Vagina (tissue), 2 donors: Measurements from ENCODE around the gene KLHL29. TPM values are rescaled to one million over a fixed set of nuclear protein-coding genes. Genes with fewer than 3 reads are reported as not detected.

Experiments
- DNase-seq, 2 donors: peaks; one replicate each; pipeline ENCODE4 v3.0.0-alpha.2; 2017; ENCODE audit errors: extremely low spot score in 2 of 2
- H3K27ac ChIP-seq: fragments of 200-600 bp; sonication (generic); one replicate; pipeline ENCODE4 v1.5.1; 2019
- H3K27me3 ChIP-seq: fragments of 200-600 bp; sonication (generic); one replicate; pipeline ENCODE4 v1.5.1; 2019
- H3K36me3 ChIP-seq, 2 donors: fragments of 200-600 bp; sonication (generic); one replicate each; pipeline ENCODE4 v1.5.1; 2017 to 2019
- H3K4me1 ChIP-seq: fragments of 200-600 bp; sonication (generic); one replicate; pipeline ENCODE4 v1.5.1; 2019
- H3K4me3 ChIP-seq, 2 donors: fragments of 200-600 bp; sonication (generic); 1 replicate in 1 of 2; 2 replicates in 1 of 2; pipeline ENCODE4 v1.5.1; 2016 to 2019
- H3K9me3 ChIP-seq: fragments of 200-600 bp; sonication (generic); one replicate; pipeline ENCODE4 v1.5.1; 2019
- POLR2A ChIP-seq, 2 donors: fragments of 450-650 bp; IDR thresholded peaks; one replicate each; pipeline ENCODE4 v1.6.1; 2017; ENCODE audit warnings: antibody characterized with exemption in 2 of 2, mild to moderate bottlenecking in 2 of 2, moderate library complexity in 2 of 2
- POLR2AphosphoS5 ChIP-seq, 2 donors: sonication (generic); formaldehyde crosslinking; IDR thresholded peaks; one replicate each; pipeline ENCODE4 v1.9.0; 2017; ENCODE audit warnings: antibody characterized with exemption in 2 of 2, mild to moderate bottlenecking in 2 of 2, low read depth in 1 of 2; ENCODE audit not compliant: insufficient read depth in 1 of 2
- intact Hi-C: fragments of 100-400 bp; cut with DNase I; formaldehyde crosslinking; loops from one replicate; pipeline ENCODE4 v1.15.1; 2023
- total RNA-seq: library from RNA; depleted of rRNA; stranded (reverse); fragments of >200 nt; gene quantifications from one replicate; pipeline ENCODE4 v1.2.3, GENCODE V29; 2016
- TF ChIP-seq, protein P1 (sequence below), 3 experiments: fragments of 450-650 bp in 2 of 3; fragments of 200-600 bp in 1 of 3; sonication (generic) in 1 of 3; IDR thresholded peaks; one replicate each; pipeline ENCODE4 v1.5.1; 2017 to 2019; ENCODE audit warnings: antibody characterized with exemption in 3 of 3, mild to moderate bottlenecking in 2 of 3, moderate library complexity in 2 of 3

KLHL29 gene
- total RNA-seq, 1 donor from 2014 or later, result 19.4 TPM

DNA sequence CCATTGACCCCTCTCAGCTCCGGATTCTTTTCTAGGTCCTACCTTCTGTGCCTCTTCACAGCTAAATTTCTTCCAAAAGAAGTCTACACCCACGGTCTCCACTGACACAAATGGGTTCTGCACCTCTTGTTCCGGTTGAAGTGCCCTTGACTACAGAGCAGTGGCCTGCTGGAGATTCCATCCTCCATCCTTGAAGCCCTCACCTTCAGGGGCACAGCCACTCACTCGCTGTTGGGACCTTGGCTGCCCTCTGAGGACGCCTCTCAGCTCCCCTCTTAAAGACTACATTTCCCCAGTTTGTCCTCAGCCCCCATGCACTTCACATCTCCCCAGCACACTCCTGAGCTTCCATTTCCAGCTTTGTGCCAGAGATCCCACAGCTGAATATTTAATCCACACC, 315.6 kb downstream of the KLHL29 start:
- DNase-seq, result peak; percentile 42 to 67
- Histone ChIP-seq H3K27ac (no peak overlapping the region), H3K27me3 (no peaks in the 10 kb centered on the region), H3K4me3 (no peak overlapping the region), H3K36me3 (peaks cover 0 to 20% of the 10 kb centered on the region in 2 donors), H3K9me3 (no peaks in the 10 kb centered on the region), H3K4me1 (peaks cover 6% of the 10 kb centered on the region)
- TF ChIP-seq, protein P1, sequence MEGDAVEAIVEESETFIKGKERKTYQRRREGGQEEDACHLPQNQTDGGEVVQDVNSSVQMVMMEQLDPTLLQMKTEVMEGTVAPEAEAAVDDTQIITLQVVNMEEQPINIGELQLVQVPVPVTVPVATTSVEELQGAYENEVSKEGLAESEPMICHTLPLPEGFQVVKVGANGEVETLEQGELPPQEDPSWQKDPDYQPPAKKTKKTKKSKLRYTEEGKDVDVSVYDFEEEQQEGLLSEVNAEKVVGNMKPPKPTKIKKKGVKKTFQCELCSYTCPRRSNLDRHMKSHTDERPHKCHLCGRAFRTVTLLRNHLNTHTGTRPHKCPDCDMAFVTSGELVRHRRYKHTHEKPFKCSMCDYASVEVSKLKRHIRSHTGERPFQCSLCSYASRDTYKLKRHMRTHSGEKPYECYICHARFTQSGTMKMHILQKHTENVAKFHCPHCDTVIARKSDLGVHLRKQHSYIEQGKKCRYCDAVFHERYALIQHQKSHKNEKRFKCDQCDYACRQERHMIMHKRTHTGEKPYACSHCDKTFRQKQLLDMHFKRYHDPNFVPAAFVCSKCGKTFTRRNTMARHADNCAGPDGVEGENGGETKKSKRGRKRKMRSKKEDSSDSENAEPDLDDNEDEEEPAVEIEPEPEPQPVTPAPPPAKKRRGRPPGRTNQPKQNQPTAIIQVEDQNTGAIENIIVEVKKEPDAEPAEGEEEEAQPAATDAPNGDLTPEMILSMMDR (IDR thresholded peaks at IDR 0.05), result no peak
- TF ChIP-seq POLR2AphosphoS5 (IDR thresholded peaks at IDR 0.05; ENCODE audit: insufficient read depth in 1 of 2, low read depth in 1 of 2) (no peak), POLR2A (IDR thresholded peaks at IDR 0.05) (no peak)
- intact Hi-C loops, result no loop called here

DNA sequence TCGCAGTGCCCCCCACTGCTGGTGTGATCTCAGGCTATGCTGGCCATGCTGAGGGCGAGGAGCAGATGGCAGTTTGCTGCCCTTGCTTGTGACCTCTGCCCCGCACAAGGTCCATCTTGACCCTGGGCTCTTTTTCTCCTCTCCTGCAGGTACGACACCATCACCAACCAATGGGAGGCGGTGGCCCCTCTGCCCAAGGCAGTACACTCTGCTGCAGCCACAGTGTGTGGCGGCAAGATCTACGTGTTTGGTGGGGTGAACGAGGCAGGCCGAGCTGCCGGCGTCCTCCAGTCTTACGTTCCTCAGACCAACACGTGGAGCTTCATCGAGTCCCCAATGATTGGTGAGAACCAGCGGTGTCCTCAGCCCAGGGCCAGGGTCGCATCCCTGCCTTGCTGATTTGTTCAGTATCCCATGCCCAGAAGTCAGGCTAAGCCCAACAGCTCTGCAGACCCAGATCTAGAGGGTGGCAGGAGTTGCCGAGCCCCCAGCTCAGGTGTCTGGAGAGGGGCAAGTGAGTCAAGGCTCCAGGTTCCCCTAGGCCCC, 318.1 kb downstream of the KLHL29 start:
- Histone ChIP-seq H3K9me3 (no peaks in the 10 kb centered on the region), H3K4me3 (no peak overlapping the region), H3K27me3 (no peaks in the 10 kb centered on the region), H3K36me3 (peaks cover 0 to 15% of the 10 kb centered on the region in 2 donors), H3K4me1 (peaks cover 1% of the 10 kb centered on the region), H3K27ac (no peak overlapping the region)
- intact Hi-C loops, result no loop called here
- no peak for TF ChIP-seq POLR2AphosphoS5 (IDR thresholded peaks at IDR 0.05; ENCODE audit: insufficient read depth in 1 of 2, low read depth in 1 of 2)
- no peak for TF ChIP-seq POLR2A (IDR thresholded peaks at IDR 0.05)
- TF ChIP-seq, protein P1 (IDR thresholded peaks at IDR 0.05), result no peak
- peak in 1 of 2 donors; percentile 67 for DNase-seq

DNA sequence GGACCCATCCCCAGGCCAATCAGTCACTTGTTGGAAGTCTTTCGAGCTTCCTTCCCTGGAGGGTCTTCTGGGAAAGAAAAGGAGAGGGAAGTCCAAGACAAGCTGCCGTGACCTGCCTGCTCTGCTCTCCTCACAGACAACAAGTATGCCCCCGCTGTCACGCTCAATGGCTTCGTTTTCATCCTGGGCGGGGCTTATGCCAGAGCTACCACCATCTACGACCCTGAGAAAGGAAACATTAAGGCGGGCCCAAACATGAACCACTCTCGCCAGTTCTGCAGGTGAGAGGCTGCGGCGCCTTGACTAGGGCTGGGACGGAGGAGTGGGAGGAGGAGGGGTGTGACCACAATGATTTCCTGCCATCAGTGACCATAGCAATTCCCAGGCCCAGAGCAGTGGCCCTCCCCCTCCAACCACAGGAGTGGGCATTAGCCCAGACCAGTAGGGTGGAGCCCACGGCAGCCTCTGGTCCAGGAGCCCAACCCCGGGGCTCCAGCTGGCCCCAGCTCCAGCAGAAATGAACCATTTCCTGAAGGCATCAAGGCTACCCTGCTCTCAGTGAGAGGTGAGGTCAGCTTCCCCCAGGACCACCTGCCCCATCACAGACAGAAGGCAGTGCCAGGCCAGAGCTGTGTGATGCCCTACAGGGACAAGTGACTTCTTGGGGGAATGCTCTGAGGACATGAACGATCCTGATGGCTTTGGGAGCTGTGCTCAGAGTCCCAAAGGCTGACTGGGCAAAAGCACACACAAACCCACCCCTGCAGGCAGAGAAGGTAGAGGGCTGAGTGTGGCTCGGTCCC, 318.8 kb downstream of the KLHL29 start:
- H3K27me3 ChIP-seq, result no peaks in the 10 kb centered on the region
- peaks cover 0 to 15% of the 10 kb centered on the region in 2 donors for H3K36me3 ChIP-seq
- TF ChIP-seq POLR2A (IDR thresholded peaks at IDR 0.05) (no peak), POLR2AphosphoS5 (IDR thresholded peaks at IDR 0.05; ENCODE audit: insufficient read depth in 1 of 2, low read depth in 1 of 2) (no peak)
- TF ChIP-seq, protein P1 (IDR thresholded peaks at IDR 0.05), result no peak
- DNase-seq, result peak; percentile 81 to 82
- H3K4me1 ChIP-seq, result no peaks in the 10 kb centered on the region
- no peak overlapping the region for H3K27ac ChIP-seq
- intact Hi-C loops, result no loop called here
- no peak overlapping the region for H3K4me3 ChIP-seq
- no peaks in the 10 kb centered on the region for H3K9me3 ChIP-seq

DNA sequence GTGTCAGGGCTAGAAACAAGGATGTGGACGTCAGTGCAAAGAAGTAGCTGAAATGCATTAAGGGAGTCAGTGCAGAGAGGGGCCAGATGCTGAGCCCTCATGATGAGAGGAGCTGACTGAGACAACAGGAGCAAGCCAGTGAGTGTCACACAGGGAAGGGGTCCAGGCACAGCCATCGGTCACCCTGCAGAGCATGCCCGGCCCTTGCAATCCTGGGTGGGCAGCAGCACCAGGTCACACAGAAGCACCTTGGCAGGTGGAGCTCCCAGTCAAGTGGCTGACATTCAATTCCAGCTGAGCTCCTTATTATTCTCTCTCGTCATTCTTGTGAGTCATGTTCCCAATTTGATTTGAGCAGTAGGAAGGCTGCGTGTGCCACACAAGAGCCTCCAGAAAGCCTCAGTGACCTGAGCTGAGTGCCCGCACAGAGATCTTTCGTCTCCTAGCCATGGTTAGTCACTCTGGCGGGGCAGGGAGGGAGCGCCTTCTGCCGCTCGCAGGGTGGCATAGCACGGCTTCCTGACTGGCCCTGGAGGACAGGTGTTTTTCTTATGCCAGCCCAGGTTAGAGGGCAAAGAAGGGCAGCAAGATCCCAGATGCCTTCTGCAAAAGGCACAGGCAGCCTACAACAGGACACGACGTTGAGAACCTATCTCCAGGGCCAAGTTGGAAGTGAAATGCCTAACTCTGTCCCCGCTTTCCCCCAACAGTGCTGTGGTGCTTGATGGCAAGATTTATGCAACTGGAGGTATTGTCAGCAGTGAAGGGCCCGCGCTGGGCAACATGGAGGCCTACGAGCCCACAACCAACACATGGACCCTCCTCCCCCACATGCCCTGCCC, 321.0 kb downstream of the KLHL29 start:
- no peak overlapping the region for H3K27ac ChIP-seq
- no peaks in the 10 kb centered on the region for H3K4me1 ChIP-seq
- H3K36me3 ChIP-seq, result peaks cover 0 to 10% of the 10 kb centered on the region in 2 donors
- H3K27me3 ChIP-seq, result no peaks in the 10 kb centered on the region
- no peaks in the 10 kb centered on the region for H3K9me3 ChIP-seq
- no peak for TF ChIP-seq POLR2AphosphoS5 (IDR thresholded peaks at IDR 0.05; ENCODE audit: insufficient read depth in 1 of 2, low read depth in 1 of 2)
- TF ChIP-seq, protein P1 (IDR thresholded peaks at IDR 0.05), result no peak
- TF ChIP-seq POLR2A (IDR thresholded peaks at IDR 0.05), result no peak
- peak in 1 of 2 donors; percentile 81 for DNase-seq
- intact Hi-C loops, result no loop called here
- no peak overlapping the region for H3K4me3 ChIP-seq
